GM23338 (cell line): Measurements from ENCODE around the gene TRIM67.

Experiments used
- CREB1 ChIP-seq: fragments of 250-450 bp; sonication (Bioruptor Pico); IDR thresholded peaks from 2 replicates; pipeline ENCODE4 v1.5.0; 2020; ENCODE audit warnings: low read depth, mild to moderate bottlenecking, moderate library complexity
- EZH2 ChIP-seq: fragments of 200-600 bp; sonication (generic); IDR thresholded peaks from one replicate; pipeline ENCODE4 v1.8.0; 2017; ENCODE audit warnings: antibody characterized with exemption, mild to moderate bottlenecking, low read depth; ENCODE audit not compliant: unreplicated experiment
- EZH2phosphoT487 ChIP-seq: fragments of 200-600 bp; sonication (generic); IDR thresholded peaks from one replicate; pipeline ENCODE4 v1.8.1; 2018; ENCODE audit warnings: antibody characterized with exemption; ENCODE audit not compliant: unreplicated experiment
- JUNB ChIP-seq: IDR thresholded peaks from one replicate; pipeline ENCODE4 v1.6.1; 2016; ENCODE audit warnings: antibody characterized with exemption; ENCODE audit not compliant: unreplicated experiment
- NANOG ChIP-seq: IDR thresholded peaks from 2 replicates; pipeline ENCODE4 v1.6.1; 2016; ENCODE audit warnings: antibody characterized with exemption, borderline replicate concordance
- POLR2AphosphoS5 ChIP-seq: IDR thresholded peaks from 2 replicates; pipeline ENCODE4 v1.6.1; 2016; ENCODE audit warnings: antibody characterized with exemption, low read depth
- STAT1 ChIP-seq: IDR thresholded peaks from one replicate; pipeline ENCODE4 v1.6.1; 2016; ENCODE audit warnings: antibody characterized with exemption; ENCODE audit not compliant: unreplicated experiment
- ZNF114 ChIP-seq: fragments of 250-450 bp; sonication (Bioruptor Pico); IDR thresholded peaks from 2 replicates; pipeline ENCODE4 v1.5.0; 2020; ENCODE audit warnings: mild to moderate bottlenecking, moderate library complexity
- ZNF331 ChIP-seq: fragments of 250-450 bp; sonication (Bioruptor Pico); IDR thresholded peaks from 2 replicates; pipeline ENCODE4 v1.5.0; 2020; ENCODE audit warnings: low read depth, mild to moderate bottlenecking, moderate library complexity
- TF ChIP-seq, protein P1 (sequence below), 2 experiments: fragments of 200-600 bp in 1 of 2; sonication (generic) in 1 of 2; conservative IDR thresholded peaks; 2 replicates each; pipeline versions ENCODE4 v1.5.1 to v1.6.1; 2016 to 2017; ENCODE audit warnings: antibody characterized with exemption in 2 of 2, low read depth in 2 of 2, mild to moderate bottlenecking in 2 of 2, moderate library complexity in 1 of 2
- TF ChIP-seq, protein P2 (sequence below): IDR thresholded peaks from 2 replicates; pipeline ENCODE4 v1.6.1; 2016; ENCODE audit warnings: antibody characterized with exemption
- TF ChIP-seq, protein P3 (sequence below): IDR thresholded peaks from one replicate; pipeline ENCODE4 v1.6.1; 2018; ENCODE audit warnings: antibody characterized with exemption; ENCODE audit not compliant: unreplicated experiment
- TF ChIP-seq, protein P4 (sequence below): fragments of 250-450 bp; sonication (Bioruptor Pico); IDR thresholded peaks from 2 replicates; pipeline ENCODE4 v1.5.0; 2020; ENCODE audit warnings: mild to moderate bottlenecking, moderate library complexity

DNA sequence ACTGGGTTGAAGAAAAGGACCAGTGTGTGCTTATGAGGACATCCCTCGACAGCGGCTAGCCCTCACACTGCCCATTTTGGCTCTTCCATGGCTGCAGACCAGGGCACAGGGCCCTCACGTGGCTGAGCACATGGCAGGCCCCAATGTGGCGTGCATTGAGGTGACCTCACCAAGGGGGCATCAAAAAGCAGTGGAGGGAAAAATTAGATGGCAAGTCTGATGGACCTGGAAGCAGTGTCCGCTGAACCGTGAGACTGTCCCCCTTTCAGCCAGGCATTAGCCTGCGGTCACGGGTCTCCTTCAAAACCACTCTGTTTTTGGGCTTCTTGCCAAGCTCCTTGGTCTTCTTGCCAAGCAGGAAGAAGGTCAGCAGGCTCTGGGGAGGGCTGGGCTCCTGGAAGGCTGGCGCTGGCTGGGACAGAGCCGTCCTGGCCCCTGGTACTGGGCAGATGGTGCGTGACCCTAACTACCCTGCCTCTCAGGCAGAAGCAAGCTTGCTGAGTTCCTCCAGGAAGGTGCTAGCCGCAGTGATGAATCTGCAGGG is 30.8 kb downstream of the TRIM67 start:
- TF ChIP-seq, protein P1, sequence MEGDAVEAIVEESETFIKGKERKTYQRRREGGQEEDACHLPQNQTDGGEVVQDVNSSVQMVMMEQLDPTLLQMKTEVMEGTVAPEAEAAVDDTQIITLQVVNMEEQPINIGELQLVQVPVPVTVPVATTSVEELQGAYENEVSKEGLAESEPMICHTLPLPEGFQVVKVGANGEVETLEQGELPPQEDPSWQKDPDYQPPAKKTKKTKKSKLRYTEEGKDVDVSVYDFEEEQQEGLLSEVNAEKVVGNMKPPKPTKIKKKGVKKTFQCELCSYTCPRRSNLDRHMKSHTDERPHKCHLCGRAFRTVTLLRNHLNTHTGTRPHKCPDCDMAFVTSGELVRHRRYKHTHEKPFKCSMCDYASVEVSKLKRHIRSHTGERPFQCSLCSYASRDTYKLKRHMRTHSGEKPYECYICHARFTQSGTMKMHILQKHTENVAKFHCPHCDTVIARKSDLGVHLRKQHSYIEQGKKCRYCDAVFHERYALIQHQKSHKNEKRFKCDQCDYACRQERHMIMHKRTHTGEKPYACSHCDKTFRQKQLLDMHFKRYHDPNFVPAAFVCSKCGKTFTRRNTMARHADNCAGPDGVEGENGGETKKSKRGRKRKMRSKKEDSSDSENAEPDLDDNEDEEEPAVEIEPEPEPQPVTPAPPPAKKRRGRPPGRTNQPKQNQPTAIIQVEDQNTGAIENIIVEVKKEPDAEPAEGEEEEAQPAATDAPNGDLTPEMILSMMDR (conservative IDR thresholded peaks at IDR 0.05; ENCODE audit: low read depth in 2 of 2) = no peak
- TF ChIP-seq CREB1 (CRISPR knock-in tag) = no peak
- TF ChIP-seq, protein P2, sequence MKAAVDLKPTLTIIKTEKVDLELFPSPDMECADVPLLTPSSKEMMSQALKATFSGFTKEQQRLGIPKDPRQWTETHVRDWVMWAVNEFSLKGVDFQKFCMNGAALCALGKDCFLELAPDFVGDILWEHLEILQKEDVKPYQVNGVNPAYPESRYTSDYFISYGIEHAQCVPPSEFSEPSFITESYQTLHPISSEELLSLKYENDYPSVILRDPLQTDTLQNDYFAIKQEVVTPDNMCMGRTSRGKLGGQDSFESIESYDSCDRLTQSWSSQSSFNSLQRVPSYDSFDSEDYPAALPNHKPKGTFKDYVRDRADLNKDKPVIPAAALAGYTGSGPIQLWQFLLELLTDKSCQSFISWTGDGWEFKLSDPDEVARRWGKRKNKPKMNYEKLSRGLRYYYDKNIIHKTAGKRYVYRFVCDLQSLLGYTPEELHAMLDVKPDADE = no peak
- TF ChIP-seq POLR2AphosphoS5 = no peak
- TF ChIP-seq STAT1 = no peak
- no peak for TF ChIP-seq ZNF331
- no peak for TF ChIP-seq EZH2
- no peak for TF ChIP-seq NANOG
- TF ChIP-seq, protein P3, sequence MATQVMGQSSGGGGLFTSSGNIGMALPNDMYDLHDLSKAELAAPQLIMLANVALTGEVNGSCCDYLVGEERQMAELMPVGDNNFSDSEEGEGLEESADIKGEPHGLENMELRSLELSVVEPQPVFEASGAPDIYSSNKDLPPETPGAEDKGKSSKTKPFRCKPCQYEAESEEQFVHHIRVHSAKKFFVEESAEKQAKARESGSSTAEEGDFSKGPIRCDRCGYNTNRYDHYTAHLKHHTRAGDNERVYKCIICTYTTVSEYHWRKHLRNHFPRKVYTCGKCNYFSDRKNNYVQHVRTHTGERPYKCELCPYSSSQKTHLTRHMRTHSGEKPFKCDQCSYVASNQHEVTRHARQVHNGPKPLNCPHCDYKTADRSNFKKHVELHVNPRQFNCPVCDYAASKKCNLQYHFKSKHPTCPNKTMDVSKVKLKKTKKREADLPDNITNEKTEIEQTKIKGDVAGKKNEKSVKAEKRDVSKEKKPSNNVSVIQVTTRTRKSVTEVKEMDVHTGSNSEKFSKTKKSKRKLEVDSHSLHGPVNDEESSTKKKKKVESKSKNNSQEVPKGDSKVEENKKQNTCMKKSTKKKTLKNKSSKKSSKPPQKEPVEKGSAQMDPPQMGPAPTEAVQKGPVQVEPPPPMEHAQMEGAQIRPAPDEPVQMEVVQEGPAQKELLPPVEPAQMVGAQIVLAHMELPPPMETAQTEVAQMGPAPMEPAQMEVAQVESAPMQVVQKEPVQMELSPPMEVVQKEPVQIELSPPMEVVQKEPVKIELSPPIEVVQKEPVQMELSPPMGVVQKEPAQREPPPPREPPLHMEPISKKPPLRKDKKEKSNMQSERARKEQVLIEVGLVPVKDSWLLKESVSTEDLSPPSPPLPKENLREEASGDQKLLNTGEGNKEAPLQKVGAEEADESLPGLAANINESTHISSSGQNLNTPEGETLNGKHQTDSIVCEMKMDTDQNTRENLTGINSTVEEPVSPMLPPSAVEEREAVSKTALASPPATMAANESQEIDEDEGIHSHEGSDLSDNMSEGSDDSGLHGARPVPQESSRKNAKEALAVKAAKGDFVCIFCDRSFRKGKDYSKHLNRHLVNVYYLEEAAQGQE = no peak
- TF ChIP-seq ZNF114 (CRISPR knock-in tag) = no peak
- no peak for TF ChIP-seq EZH2phosphoT487
- TF ChIP-seq JUNB = no peak
- TF ChIP-seq, protein P4, sequence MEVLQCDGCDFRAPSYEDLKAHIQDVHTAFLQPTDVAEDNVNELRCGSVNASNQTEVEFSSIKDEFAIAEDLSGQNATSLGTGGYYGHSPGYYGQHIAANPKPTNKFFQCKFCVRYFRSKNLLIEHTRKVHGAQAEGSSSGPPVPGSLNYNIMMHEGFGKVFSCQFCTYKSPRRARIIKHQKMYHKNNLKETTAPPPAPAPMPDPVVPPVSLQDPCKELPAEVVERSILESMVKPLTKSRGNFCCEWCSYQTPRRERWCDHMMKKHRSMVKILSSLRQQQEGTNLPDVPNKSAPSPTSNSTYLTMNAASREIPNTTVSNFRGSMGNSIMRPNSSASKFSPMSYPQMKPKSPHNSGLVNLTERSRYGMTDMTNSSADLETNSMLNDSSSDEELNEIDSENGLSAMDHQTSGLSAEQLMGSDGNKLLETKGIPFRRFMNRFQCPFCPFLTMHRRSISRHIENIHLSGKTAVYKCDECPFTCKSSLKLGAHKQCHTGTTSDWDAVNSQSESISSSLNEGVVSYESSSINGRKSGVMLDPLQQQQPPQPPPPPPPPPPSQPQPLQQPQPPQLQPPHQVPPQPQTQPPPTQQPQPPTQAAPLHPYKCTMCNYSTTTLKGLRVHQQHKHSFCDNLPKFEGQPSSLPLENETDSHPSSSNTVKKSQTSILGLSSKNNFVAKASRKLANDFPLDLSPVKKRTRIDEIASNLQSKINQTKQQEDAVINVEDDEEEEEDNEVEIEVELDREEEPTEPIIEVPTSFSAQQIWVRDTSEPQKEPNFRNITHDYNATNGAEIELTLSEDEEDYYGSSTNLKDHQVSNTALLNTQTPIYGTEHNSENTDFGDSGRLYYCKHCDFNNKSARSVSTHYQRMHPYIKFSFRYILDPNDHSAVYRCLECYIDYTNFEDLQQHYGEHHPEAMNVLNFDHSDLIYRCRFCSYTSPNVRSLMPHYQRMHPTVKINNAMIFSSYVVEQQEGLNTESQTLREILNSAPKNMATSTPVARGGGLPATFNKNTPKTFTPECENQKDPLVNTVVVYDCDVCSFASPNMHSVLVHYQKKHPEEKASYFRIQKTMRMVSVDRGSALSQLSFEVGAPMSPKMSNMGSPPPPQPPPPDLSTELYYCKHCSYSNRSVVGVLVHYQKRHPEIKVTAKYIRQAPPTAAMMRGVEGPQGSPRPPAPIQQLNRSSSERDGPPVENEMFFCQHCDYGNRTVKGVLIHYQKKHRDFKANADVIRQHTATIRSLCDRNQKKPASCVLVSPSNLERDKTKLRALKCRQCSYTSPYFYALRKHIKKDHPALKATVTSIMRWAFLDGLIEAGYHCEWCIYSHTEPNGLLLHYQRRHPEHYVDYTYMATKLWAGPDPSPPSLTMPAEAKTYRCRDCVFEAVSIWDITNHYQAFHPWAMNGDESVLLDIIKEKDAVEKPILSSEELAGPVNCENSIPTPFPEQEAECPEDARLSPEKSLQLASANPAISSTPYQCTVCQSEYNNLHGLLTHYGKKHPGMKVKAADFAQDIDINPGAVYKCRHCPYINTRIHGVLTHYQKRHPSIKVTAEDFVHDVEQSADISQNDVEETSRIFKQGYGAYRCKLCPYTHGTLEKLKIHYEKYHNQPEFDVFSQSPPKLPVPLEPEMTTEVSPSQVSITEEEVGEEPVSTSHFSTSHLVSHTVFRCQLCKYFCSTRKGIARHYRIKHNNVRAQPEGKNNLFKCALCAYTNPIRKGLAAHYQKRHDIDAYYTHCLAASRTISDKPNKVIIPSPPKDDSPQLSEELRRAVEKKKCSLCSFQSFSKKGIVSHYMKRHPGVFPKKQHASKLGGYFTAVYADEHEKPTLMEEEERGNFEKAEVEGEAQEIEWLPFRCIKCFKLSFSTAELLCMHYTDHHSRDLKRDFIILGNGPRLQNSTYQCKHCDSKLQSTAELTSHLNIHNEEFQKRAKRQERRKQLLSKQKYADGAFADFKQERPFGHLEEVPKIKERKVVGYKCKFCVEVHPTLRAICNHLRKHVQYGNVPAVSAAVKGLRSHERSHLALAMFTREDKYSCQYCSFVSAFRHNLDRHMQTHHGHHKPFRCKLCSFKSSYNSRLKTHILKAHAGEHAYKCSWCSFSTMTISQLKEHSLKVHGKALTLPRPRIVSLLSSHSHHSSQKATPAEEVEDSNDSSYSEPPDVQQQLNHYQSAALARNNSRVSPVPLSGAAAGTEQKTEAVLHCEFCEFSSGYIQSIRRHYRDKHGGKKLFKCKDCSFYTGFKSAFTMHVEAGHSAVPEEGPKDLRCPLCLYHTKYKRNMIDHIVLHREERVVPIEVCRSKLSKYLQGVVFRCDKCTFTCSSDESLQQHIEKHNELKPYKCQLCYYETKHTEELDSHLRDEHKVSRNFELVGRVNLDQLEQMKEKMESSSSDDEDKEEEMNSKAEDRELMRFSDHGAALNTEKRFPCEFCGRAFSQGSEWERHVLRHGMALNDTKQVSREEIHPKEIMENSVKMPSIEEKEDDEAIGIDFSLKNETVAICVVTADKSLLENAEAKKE (CRISPR knock-in tag) = no peak
